GM12878 (cell line): Measurements from ENCODE around the gene PLEKHH1.

Source experiments
- CEBPB ChIP-seq, 2 experiments: fragments of 150-350 bp in 1 of 2; IDR thresholded peaks; 2 replicates each; pipeline ENCODE4 v1.6.1; 2012 to 2014; ENCODE audit warnings: low read depth in 2 of 2, low read length in 2 of 2, borderline replicate concordance in 1 of 2, inconsistent platforms in 1 of 2
- CTCF ChIP-seq, 3 experiments: IDR thresholded peaks in 2 of 3; conservative IDR thresholded peaks in 1 of 3; 2 replicates each; pipeline ENCODE4 v1.5.1; 2011; ENCODE audit warnings: low read depth in 3 of 3, low read length in 3 of 3, mild to moderate bottlenecking in 3 of 3, control low read depth in 2 of 3, moderate library complexity in 2 of 3, inconsistent platforms in 1 of 3, mixed read lengths in 1 of 3; ENCODE audit not compliant: control insufficient read depth in 2 of 3, insufficient read depth in 1 of 3; ENCODE audit errors: extremely low read depth in 1 of 3
- EZH2 ChIP-seq: IDR thresholded peaks from 2 replicates; pipeline ENCODE4 v1.6.1; 2012; ENCODE audit warnings: low read depth, mild to moderate bottlenecking, control low read depth, inconsistent platforms, low read length, borderline replicate concordance; ENCODE audit not compliant: control insufficient read depth
- NBN ChIP-seq: fragments of 450-650 bp; IDR thresholded peaks from 2 replicates; pipeline ENCODE4 v1.6.1; 2016
- REST ChIP-seq: IDR thresholded peaks from 2 replicates; pipeline ENCODE4 v1.6.1; 2012; ENCODE audit warnings: mild to moderate bottlenecking, low read depth, low read length
- USF1 ChIP-seq: IDR thresholded peaks from 2 replicates; pipeline ENCODE4 v1.6.1; 2011; ENCODE audit warnings: borderline replicate concordance, low read depth, mild to moderate bottlenecking, moderate library complexity, mixed read lengths, low read length; ENCODE audit not compliant: insufficient read depth; ENCODE audit errors: extremely low read length
- YY1 ChIP-seq: IDR thresholded peaks from 2 replicates; pipeline ENCODE4 v1.6.1; 2011; ENCODE audit warnings: low read depth, mild to moderate bottlenecking, low read length
- ZBTB33 ChIP-seq: fragments of 450-650 bp; IDR thresholded peaks from 2 replicates; pipeline ENCODE4 v1.6.1; 2017; ENCODE audit warnings: mild to moderate bottlenecking
- TF ChIP-seq, protein P1 (sequence below): fragments of 450-650 bp; conservative IDR thresholded peaks from 2 replicates; pipeline ENCODE4 v1.6.1; 2017; ENCODE audit warnings: mild to moderate bottlenecking, moderate library complexity

DNA sequence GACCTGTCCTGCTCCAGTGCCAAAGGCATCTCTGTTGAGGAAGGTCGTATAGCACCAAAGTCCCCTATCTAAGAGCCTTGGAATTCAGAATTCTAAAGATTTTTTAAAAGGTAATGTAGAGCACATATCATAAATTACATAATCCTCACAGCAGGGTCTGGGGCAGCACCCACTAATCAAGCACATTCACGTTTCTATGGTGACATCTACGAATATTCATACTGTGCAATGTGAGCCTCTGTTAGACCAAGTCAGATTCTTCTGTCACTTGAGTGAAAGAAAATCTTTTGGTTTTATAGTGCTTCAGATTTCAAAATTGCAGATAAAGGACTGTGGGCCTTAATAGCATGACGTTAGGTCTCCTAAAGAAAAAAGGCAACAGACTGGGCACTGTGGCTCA lies 31.4 kb upstream of the PLEKHH1 start:
- TF ChIP-seq NBN (no peak), CTCF (IDR thresholded peaks at IDR 0.05 in 2 of 3, conservative IDR thresholded peaks at IDR 0.05 in 1 of 3; ENCODE audit: control insufficient read depth in 2 of 3, extremely low read depth in 1 of 3, insufficient read depth in 1 of 3, low read depth in 3 of 3, low read length in 3 of 3) (no peak), ZBTB33 (no peak), EZH2 (no peak), USF1 (no peak), CEBPB (IDR thresholded peaks at IDR 0.05; ENCODE audit: borderline replicate concordance in 1 of 2, low read depth in 2 of 2, low read length in 2 of 2) (no peak), REST (no peak), YY1 (no peak)
- TF ChIP-seq, protein P1, sequence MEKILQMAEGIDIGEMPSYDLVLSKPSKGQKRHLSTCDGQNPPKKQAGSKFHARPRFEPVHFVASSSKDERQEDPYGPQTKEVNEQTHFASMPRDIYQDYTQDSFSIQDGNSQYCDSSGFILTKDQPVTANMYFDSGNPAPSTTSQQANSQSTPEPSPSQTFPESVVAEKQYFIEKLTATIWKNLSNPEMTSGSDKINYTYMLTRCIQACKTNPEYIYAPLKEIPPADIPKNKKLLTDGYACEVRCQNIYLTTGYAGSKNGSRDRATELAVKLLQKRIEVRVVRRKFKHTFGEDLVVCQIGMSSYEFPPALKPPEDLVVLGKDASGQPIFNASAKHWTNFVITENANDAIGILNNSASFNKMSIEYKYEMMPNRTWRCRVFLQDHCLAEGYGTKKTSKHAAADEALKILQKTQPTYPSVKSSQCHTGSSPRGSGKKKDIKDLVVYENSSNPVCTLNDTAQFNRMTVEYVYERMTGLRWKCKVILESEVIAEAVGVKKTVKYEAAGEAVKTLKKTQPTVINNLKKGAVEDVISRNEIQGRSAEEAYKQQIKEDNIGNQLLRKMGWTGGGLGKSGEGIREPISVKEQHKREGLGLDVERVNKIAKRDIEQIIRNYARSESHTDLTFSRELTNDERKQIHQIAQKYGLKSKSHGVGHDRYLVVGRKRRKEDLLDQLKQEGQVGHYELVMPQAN = no peak
